IMR-90 (cell line): ENCODE measurements around the gene ZMIZ1. TPM values are rescaled to one million over a fixed set of nuclear protein-coding genes. Genes with fewer than 3 reads are reported as not detected.

Experiments used
- ATAC-seq: fragments of 200-7000 bp; cut with Tn5 transposase; 2 replicates; pipeline ENCODE4 v1.9.1; 2020; ENCODE audit warnings: low read depth, mild to moderate bottlenecking, moderate library complexity
- BruUV-seq: library from RNA; stranded (reverse); fragments of 400-500 nt; replicated peaks from 2 replicates; lab custom pipeline; 2021; lab: Mats Ljungman, UMichigan
- CTCF ChIA-PET: fragments of 300-600 bp; formaldehyde crosslinking; extraction: SDS; loops from one replicate; lab custom pipeline; 2021; ENCODE audit warnings: antibody characterized with exemption; lab: Yijun Ruan, JAX
- POLR2A ChIA-PET: fragments of 300-600 bp; sonication (Branson Sonifier 250); formaldehyde crosslinking; loops from one replicate; lab custom pipeline; 2022; ENCODE audit warnings: antibody characterized with exemption; ENCODE audit not compliant: unreplicated experiment; lab: Charles Lee
- DNase-seq: peaks from one replicate; pipeline ENCODE4 v3.0.0; 2013
- H2AFZ ChIP-seq: replicated peaks from 2 replicates; pipeline ENCODE3; 2013; ENCODE audit warnings: low read length, mild to moderate bottlenecking; ENCODE audit not compliant: poor library complexity
- H2AK5ac ChIP-seq: 2 replicates; pipeline ENCODE4 v1.6.1; 2013; ENCODE audit warnings: low read depth, low read length, inconsistent platforms
- H2AK9ac ChIP-seq: replicated peaks from 2 replicates; pipeline ENCODE3; 2013; ENCODE audit warnings: mild to moderate bottlenecking, low read depth, low read length, moderate library complexity; ENCODE audit not compliant: poor library complexity
- H2BK120ac ChIP-seq: 2 replicates; pipeline ENCODE4 v1.6.1; 2013; ENCODE audit warnings: low read depth, low read length, inconsistent platforms
- H2BK15ac ChIP-seq: 3 replicates; pipeline ENCODE4 v1.6.1; 2013; ENCODE audit warnings: low read depth, low read length, inconsistent platforms
- H2BK20ac ChIP-seq: 2 replicates; pipeline ENCODE4 v1.6.1; 2013; ENCODE audit warnings: low read depth, mild to moderate bottlenecking, inconsistent platforms, low read length, moderate library complexity
- H2BK5ac ChIP-seq: 2 replicates; pipeline ENCODE4 v1.6.1; 2013; ENCODE audit warnings: mild to moderate bottlenecking, low read depth, low read length, inconsistent platforms; ENCODE audit not compliant: poor library complexity, severe bottlenecking
- H3K14ac ChIP-seq: replicated peaks from 2 replicates; pipeline ENCODE4 v1.6.1; 2013; ENCODE audit warnings: low read depth, low read length, inconsistent platforms
- H3K18ac ChIP-seq: 2 replicates; pipeline ENCODE4 v1.6.1; 2013; ENCODE audit warnings: low read depth, low read length, control low read depth
- H3K23ac ChIP-seq: 2 replicates; pipeline ENCODE4 v1.6.1; 2013; ENCODE audit warnings: low read depth, low read length, inconsistent platforms
- H3K27ac ChIP-seq: 2 replicates; pipeline ENCODE4 v1.5.1; 2013; ENCODE audit warnings: mild to moderate bottlenecking, control low read depth, low read length; ENCODE audit not compliant: insufficient read depth
- H3K27me3 ChIP-seq: 2 replicates; pipeline ENCODE4 v1.6.1; 2013; ENCODE audit warnings: low read length; ENCODE audit not compliant: control insufficient read depth, insufficient read depth
- H3K36me3 ChIP-seq: 2 replicates; pipeline ENCODE4 v1.6.1; 2013; ENCODE audit warnings: low read length, mixed read lengths; ENCODE audit not compliant: control insufficient read depth, insufficient read depth
- H3K4ac ChIP-seq: 2 replicates; pipeline ENCODE4 v1.6.1; 2013; ENCODE audit warnings: low read depth, low read length, inconsistent platforms
- H3K4me1 ChIP-seq: 2 replicates; pipeline ENCODE4 v1.6.1; 2013; ENCODE audit warnings: low read length, mixed read lengths; ENCODE audit not compliant: control insufficient read depth, insufficient read depth
- H3K4me2 ChIP-seq: 2 replicates; pipeline ENCODE4 v1.6.1; 2013; ENCODE audit warnings: low read depth, mild to moderate bottlenecking, control low read depth, low read length, moderate library complexity
- H3K4me3 ChIP-seq: 2 replicates; pipeline ENCODE4 v1.5.1; 2013; ENCODE audit warnings: low read depth, mild to moderate bottlenecking, control low read depth, low read length, moderate library complexity; ENCODE audit not compliant: insufficient read depth
- H3K56ac ChIP-seq: 2 replicates; pipeline ENCODE4 v1.6.1; 2013; ENCODE audit warnings: low read length, inconsistent platforms; ENCODE audit not compliant: insufficient read depth; ENCODE audit errors: extremely low read depth
- H3K79me1 ChIP-seq, 2 experiments: 2 replicates each; pipeline ENCODE4 v1.6.1; 2013; ENCODE audit warnings: low read length in 2 of 2, inconsistent platforms in 1 of 2, low read depth in 1 of 2
- H3K9ac ChIP-seq: 2 replicates; pipeline ENCODE4 v1.6.1; 2013; ENCODE audit warnings: low read depth, low read length, control low read depth
- H3K9me1 ChIP-seq: 2 replicates; pipeline ENCODE4 v1.6.1; 2013; ENCODE audit warnings: low read length, inconsistent platforms; ENCODE audit not compliant: insufficient read depth
- H3K9me3 ChIP-seq: 2 replicates; pipeline ENCODE4 v1.6.1; 2013; ENCODE audit warnings: low read length; ENCODE audit not compliant: control insufficient read depth, insufficient read depth
- H4K20me1 ChIP-seq: 2 replicates; pipeline ENCODE4 v1.6.1; 2013; ENCODE audit warnings: low read length, inconsistent platforms; ENCODE audit not compliant: insufficient read depth
- H4K5ac ChIP-seq: 2 replicates; pipeline ENCODE4 v1.6.1; 2013; ENCODE audit warnings: mild to moderate bottlenecking, low read depth, low read length, control low read depth
- H4K8ac ChIP-seq, 2 experiments: 2 replicates each; pipeline ENCODE4 v1.6.1; 2013; ENCODE audit warnings: low read depth in 2 of 2, low read length in 2 of 2, control low read depth in 1 of 2, inconsistent platforms in 1 of 2
- H4K91ac ChIP-seq: 2 replicates; pipeline ENCODE4 v1.6.1; 2013; ENCODE audit warnings: low read depth, low read length, inconsistent platforms; ENCODE audit not compliant: insufficient read depth
- BHLHE40 ChIP-seq: fragments of 150-350 bp; IDR thresholded peaks from 2 replicates; pipeline ENCODE4 v1.6.1; 2016; ENCODE audit warnings: mild to moderate bottlenecking, low read depth, low read length
- CEBPB ChIP-seq: IDR thresholded peaks from 2 replicates; pipeline ENCODE4 v1.6.1; 2012; ENCODE audit warnings: low read depth, low read length, improper control_type of control experiment
- CHD1 ChIP-seq: IDR thresholded peaks from 2 replicates; pipeline ENCODE4 v1.6.1; 2012; ENCODE audit warnings: low read depth, low read length, improper control_type of control experiment
- FOS ChIP-seq: fragments of 150-350 bp; IDR thresholded peaks from 2 replicates; pipeline ENCODE4 v1.6.1; 2016; ENCODE audit warnings: low read depth, low read length
- MAFK ChIP-seq: IDR thresholded peaks from 2 replicates; pipeline ENCODE4 v1.6.1; 2012; ENCODE audit warnings: low read depth, low read length, improper control_type of control experiment
- MAZ ChIP-seq: IDR thresholded peaks from 2 replicates; pipeline ENCODE4 v1.6.1; 2012; ENCODE audit warnings: low read depth, mild to moderate bottlenecking, low read length, improper control_type of control experiment, moderate library complexity, borderline replicate concordance
- MXI1 ChIP-seq: IDR thresholded peaks from 2 replicates; pipeline ENCODE4 v1.6.1; 2012; ENCODE audit warnings: low read depth, mild to moderate bottlenecking, low read length, moderate library complexity, borderline replicate concordance
- NFE2L2 ChIP-seq: fragments of 150-350 bp; IDR thresholded peaks from 2 replicates; pipeline ENCODE4 v1.6.1; 2016; ENCODE audit warnings: low read depth, mild to moderate bottlenecking, low read length
- POLR2A ChIP-seq: IDR thresholded peaks from 2 replicates; pipeline ENCODE4 v1.6.1; 2012; ENCODE audit warnings: mild to moderate bottlenecking, low read depth, low read length
- RAD21 ChIP-seq: IDR thresholded peaks from 2 replicates; pipeline ENCODE4 v1.6.1; 2012; ENCODE audit warnings: low read length, improper control_type of control experiment
- RCOR1 ChIP-seq: IDR thresholded peaks from 2 replicates; pipeline ENCODE4 v1.6.1; 2012; ENCODE audit warnings: mild to moderate bottlenecking, low read length, improper control_type of control experiment; ENCODE audit not compliant: insufficient replicate concordance
- RFX5 ChIP-seq: IDR thresholded peaks from 2 replicates; pipeline ENCODE4 v1.8.0; 2012; ENCODE audit warnings: low read depth, mild to moderate bottlenecking, low read length, moderate library complexity
- SMC3 ChIP-seq: fragments of 150-350 bp; IDR thresholded peaks from 2 replicates; pipeline ENCODE4 v1.6.1; 2016; ENCODE audit warnings: low read depth, mild to moderate bottlenecking, antibody characterized with exemption, low read length, moderate library complexity
- WGBS, 2 experiments: methylation state at CpG; one replicate each; pipeline versions ENCODE4 v1.1.5 to v1.1.7; 2013; ENCODE audit warnings: missing lambda C conversion rate in 2 of 2; ENCODE audit not compliant: insufficient read length in 1 of 2; ENCODE audit errors: extremely low coverage in 2 of 2; 5-methylcytosine and 5-hydroxymethylcytosine counted together
- dilution Hi-C: fragments of 300-500 bp; cut with HindIII; formaldehyde crosslinking; loops from one replicate; pipeline ENCODE4 v1.14.3; 2018; ENCODE audit warnings: low sequenced_read_pairs; ENCODE audit not compliant: unreplicated experiment
- in situ Hi-C: fragments of 300-500 bp; cut with MboI; formaldehyde crosslinking; loops from 3 replicates; pipeline ENCODE4 v1.14.3; 2019; ENCODE audit warnings: low sequenced_read_pairs, inconsistent platforms, mixed read lengths
- intact Hi-C: fragments of 100-400 bp; cut with micrococcal nuclease; formaldehyde crosslinking; loops from 2 replicates; pipeline ENCODE4 v1.10.0; 2022
- polyA plus RNA-seq, 3 experiments: library from polyadenylated mRNA; depleted of rRNA; stranded (reverse); fragments of >200 nt; gene quantifications; 2 replicates each; pipeline ENCODE4 v1.2.3, GENCODE V29; 2012; ENCODE audit warnings: low replicate concordance in 1 of 3
- total RNA-seq: library from RNA; depleted of rRNA; stranded (reverse); fragments of >200 nt; gene quantifications from 2 replicates; pipeline ENCODE4 v1.2.3, GENCODE V29; 2012
- TF ChIP-seq, protein P1 (sequence below): fragments of 150-350 bp; IDR thresholded peaks from 2 replicates; pipeline ENCODE4 v1.6.1; 2016; ENCODE audit warnings: low read depth, mild to moderate bottlenecking, low read length, moderate library complexity, borderline replicate concordance
- TF ChIP-seq, protein P2 (sequence below): conservative IDR thresholded peaks from 2 replicates; pipeline ENCODE4 v1.5.1; 2012; ENCODE audit warnings: mild to moderate bottlenecking, low read depth, low read length, improper control_type of control experiment
- TF ChIP-seq, protein P3 (sequence below): fragments of 150-350 bp; IDR thresholded peaks from 2 replicates; pipeline ENCODE4 v1.6.1; 2017; ENCODE audit warnings: mild to moderate bottlenecking, antibody characterized with exemption, low read length, low read depth

The ZMIZ1 gene
- total and polyA plus RNA-seq, 2 of the 4 experiments (the other 2 are of a cell fraction) = 6.6 to 48.7 TPM

DNA sequence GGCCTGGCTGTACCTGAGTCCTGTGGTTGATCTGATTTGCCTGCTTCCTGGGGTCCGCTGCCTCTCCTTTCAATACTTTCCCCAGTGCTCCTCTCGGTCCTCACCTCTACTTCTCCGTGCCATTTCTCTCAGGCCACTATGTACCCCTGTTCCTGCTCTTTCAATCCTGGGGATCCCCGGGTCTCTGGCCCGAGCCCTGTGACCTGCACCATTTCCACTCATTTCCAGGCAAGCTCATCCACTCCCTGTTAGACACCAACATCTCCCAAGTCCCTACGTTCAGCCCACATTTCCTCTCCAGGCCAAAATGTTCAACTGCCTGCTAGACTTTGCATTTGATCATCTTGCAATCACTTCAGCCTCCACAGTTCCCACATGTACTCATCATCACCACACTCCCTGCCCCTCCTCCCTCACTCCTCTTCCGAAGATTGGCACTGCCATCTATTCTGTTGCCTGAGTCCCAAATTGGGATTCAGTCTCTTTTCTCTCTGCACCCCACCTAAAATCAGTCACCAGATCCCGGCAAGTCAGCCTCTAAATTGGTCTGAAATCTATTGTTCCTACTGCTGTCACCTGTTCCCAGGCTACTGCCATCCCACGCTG is 34.4 kb upstream of the ZMIZ1 start:
- Histone ChIP-seq H3K9ac (no peak overlapping the region), H3K36me3 (no peaks in the 10 kb centered on the region), H3K4ac (no peak overlapping the region), H3K27ac (no peak overlapping the region), H3K56ac (no peak overlapping the region), H2AK5ac (no peak overlapping the region), H3K27me3 (peaks cover 37% of the 10 kb centered on the region), H3K9me3 (no peaks in the 10 kb centered on the region), H2BK5ac (no peak overlapping the region), H2BK20ac (no peak overlapping the region), H3K4me1 (no peaks in the 10 kb centered on the region), H4K20me1 (no peaks in the 10 kb centered on the region), H2BK15ac (no peak overlapping the region), H3K9me1 (no peaks in the 10 kb centered on the region), H4K8ac (no peak overlapping the region), H4K91ac (no peak overlapping the region), H2BK120ac (no peak overlapping the region), H2AFZ (no peak overlapping the region), H4K5ac (no peak overlapping the region), H3K79me1 (no peaks in the 10 kb centered on the region), H2AK9ac (peak overlapping the region; percentile 35), H3K18ac (no peak overlapping the region), H3K23ac (no peak overlapping the region), H3K14ac (no peak overlapping the region), H3K4me2 (no peak overlapping the region), H3K4me3 (no peak overlapping the region)
- dilution Hi-C loops = no loop called here
- no TSS peak for BruUV-seq
- no peak for TF ChIP-seq CHD1
- TF ChIP-seq RCOR1 = no peak
- no peak for TF ChIP-seq NFE2L2
- TF ChIP-seq BHLHE40 = no peak
- no peak for TF ChIP-seq RFX5
- no peak for TF ChIP-seq RAD21
- TF ChIP-seq, protein P1, sequence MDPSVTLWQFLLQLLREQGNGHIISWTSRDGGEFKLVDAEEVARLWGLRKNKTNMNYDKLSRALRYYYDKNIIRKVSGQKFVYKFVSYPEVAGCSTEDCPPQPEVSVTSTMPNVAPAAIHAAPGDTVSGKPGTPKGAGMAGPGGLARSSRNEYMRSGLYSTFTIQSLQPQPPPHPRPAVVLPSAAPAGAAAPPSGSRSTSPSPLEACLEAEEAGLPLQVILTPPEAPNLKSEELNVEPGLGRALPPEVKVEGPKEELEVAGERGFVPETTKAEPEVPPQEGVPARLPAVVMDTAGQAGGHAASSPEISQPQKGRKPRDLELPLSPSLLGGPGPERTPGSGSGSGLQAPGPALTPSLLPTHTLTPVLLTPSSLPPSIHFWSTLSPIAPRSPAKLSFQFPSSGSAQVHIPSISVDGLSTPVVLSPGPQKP = no peak
- no peak for TF ChIP-seq CEBPB
- no peak for TF ChIP-seq MXI1
- TF ChIP-seq, protein P2, sequence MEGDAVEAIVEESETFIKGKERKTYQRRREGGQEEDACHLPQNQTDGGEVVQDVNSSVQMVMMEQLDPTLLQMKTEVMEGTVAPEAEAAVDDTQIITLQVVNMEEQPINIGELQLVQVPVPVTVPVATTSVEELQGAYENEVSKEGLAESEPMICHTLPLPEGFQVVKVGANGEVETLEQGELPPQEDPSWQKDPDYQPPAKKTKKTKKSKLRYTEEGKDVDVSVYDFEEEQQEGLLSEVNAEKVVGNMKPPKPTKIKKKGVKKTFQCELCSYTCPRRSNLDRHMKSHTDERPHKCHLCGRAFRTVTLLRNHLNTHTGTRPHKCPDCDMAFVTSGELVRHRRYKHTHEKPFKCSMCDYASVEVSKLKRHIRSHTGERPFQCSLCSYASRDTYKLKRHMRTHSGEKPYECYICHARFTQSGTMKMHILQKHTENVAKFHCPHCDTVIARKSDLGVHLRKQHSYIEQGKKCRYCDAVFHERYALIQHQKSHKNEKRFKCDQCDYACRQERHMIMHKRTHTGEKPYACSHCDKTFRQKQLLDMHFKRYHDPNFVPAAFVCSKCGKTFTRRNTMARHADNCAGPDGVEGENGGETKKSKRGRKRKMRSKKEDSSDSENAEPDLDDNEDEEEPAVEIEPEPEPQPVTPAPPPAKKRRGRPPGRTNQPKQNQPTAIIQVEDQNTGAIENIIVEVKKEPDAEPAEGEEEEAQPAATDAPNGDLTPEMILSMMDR = no peak
- TF ChIP-seq MAFK = no peak
- TF ChIP-seq, protein P3, sequence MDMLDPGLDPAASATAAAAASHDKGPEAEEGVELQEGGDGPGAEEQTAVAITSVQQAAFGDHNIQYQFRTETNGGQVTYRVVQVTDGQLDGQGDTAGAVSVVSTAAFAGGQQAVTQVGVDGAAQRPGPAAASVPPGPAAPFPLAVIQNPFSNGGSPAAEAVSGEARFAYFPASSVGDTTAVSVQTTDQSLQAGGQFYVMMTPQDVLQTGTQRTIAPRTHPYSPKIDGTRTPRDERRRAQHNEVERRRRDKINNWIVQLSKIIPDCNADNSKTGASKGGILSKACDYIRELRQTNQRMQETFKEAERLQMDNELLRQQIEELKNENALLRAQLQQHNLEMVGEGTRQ = no peak
- TF ChIP-seq SMC3 = no peak
- no peak for TF ChIP-seq POLR2A
- TF ChIP-seq MAZ = no peak
- no peak for TF ChIP-seq FOS
- ChIA-PET CTCF (no interaction called here), POLR2A (no interaction called here)
- DNase-seq (no peak), ATAC-seq (no peak)
- WGBS, 2 experiments = 80% methylated on average over 8 of the region's 9 CpGs; no CpG with 5 or more reads in 1 of the 2 experiments
- in situ Hi-C loops = no loop called here
- intact Hi-C loops = no loop called here
